ENCODE data around the gene GNG2. TPM values are rescaled to one million over a fixed set of nuclear protein-coding genes. Genes with fewer than 3 reads are reported as not detected.

Gene GNG2
- total RNA-seq, 1 experiment from 2014 or later = 0.33 TPM

DNA sequence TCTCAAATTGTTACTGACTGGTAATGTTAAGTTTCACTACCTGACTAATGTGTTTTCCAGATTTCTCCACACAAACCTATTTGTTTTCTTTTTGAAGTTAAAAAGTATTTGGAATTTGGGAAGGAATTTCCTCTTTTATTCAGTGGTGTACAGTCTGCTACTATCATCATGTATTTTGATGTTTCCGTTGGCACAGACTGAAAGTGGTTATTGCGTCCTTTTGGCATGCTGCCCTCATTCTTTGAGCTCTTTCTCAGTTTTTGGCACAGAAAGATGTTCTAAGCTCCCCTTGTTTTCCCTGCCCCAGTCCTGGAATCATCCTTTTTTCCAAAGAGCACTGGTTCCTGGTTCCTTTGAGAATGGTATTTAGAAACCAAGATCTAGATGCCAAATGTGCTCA lies 97.5 kb downstream of the GNG2 start:
- H3K9me2 ChIP-seq (ENCODE audit: insufficient read depth) = no peaks in the 10 kb centered on the region; the same call in 1 of the 2 replicates
- H3K4me2 ChIP-seq = no peak overlapping the region
- CTCF ChIA-PET = no interaction called here
- POLR2A ChIA-PET (ENCODE audit: unreplicated experiment) = no interaction called here
- no peaks in the 10 kb centered on the region for H3K27me3 ChIP-seq (ENCODE audit: insufficient read depth, low read depth)
- no peaks in the 10 kb centered on the region for H3K9me3 ChIP-seq (ENCODE audit: insufficient read depth, low read depth)
- no peak overlapping the region for H3K4me3 ChIP-seq
- DNase-seq = no peak
- no TSS peak for BruUV-seq (replicated peaks)
- intact Hi-C loops (cut with micrococcal nuclease; ENCODE audit: unreplicated experiment) = no loop called here
- TF ChIP-seq, protein P1, sequence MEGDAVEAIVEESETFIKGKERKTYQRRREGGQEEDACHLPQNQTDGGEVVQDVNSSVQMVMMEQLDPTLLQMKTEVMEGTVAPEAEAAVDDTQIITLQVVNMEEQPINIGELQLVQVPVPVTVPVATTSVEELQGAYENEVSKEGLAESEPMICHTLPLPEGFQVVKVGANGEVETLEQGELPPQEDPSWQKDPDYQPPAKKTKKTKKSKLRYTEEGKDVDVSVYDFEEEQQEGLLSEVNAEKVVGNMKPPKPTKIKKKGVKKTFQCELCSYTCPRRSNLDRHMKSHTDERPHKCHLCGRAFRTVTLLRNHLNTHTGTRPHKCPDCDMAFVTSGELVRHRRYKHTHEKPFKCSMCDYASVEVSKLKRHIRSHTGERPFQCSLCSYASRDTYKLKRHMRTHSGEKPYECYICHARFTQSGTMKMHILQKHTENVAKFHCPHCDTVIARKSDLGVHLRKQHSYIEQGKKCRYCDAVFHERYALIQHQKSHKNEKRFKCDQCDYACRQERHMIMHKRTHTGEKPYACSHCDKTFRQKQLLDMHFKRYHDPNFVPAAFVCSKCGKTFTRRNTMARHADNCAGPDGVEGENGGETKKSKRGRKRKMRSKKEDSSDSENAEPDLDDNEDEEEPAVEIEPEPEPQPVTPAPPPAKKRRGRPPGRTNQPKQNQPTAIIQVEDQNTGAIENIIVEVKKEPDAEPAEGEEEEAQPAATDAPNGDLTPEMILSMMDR (conservative IDR thresholded peaks at IDR 0.05) = no peak
- no peak for TF ChIP-seq EZH2 (IDR thresholded peaks at IDR 0.05; ENCODE audit: low read depth)
- no peaks in the 10 kb centered on the region for H3K79me2 ChIP-seq (ENCODE audit: low read depth)
- H3K4me1 ChIP-seq (replicated peaks; ENCODE audit: insufficient read depth) = no peaks in the 10 kb centered on the region
- H3K36me3 ChIP-seq (ENCODE audit: low read depth) = no peaks in the 10 kb centered on the region
- H3K27ac ChIP-seq = no peak overlapping the region
- no peak overlapping the region for H2AFZ ChIP-seq
- no peaks in the 10 kb centered on the region for H3F3A ChIP-seq (ENCODE audit: insufficient read depth, low read depth)
- no peaks in the 10 kb centered on the region for H4K20me1 ChIP-seq (ENCODE audit: insufficient read depth)

DNA sequence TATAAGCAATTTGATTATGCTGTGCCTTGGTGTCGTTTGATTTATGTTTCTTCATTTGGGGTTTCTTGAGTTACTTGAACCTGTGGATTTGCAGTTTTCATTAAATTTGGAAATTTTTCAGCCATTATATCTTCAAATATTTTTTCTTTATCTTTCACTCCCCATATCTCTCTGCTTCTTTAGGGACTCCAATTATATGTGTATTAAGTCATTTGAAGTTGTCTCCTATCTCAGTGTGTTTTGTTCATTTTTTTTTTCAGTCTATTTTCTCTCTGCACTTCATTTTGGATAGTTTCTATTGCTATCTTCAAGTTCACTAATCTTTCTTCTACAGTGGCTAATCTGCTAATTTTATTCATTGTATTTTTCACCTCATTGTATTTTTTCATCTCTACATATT lies 99.5 kb downstream of the GNG2 start:
- Histone ChIP-seq H4K20me1 (ENCODE audit: insufficient read depth) (no peaks in the 10 kb centered on the region), H3K27ac (no peak overlapping the region), H3K9me3 (ENCODE audit: insufficient read depth, low read depth) (no peaks in the 10 kb centered on the region), H3F3A (ENCODE audit: insufficient read depth, low read depth) (no peaks in the 10 kb centered on the region), H3K9me2 (ENCODE audit: insufficient read depth) (no peaks in the 10 kb centered on the region; the same call in 1 of the 2 replicates), H2AFZ (no peak overlapping the region), H3K4me3 (no peak overlapping the region), H3K27me3 (ENCODE audit: insufficient read depth, low read depth) (no peaks in the 10 kb centered on the region), H3K36me3 (ENCODE audit: low read depth) (no peaks in the 10 kb centered on the region), H3K79me2 (ENCODE audit: low read depth) (no peaks in the 10 kb centered on the region), H3K4me2 (no peak overlapping the region), H3K4me1 (replicated peaks; ENCODE audit: insufficient read depth) (no peaks in the 10 kb centered on the region)
- POLR2A ChIA-PET (ENCODE audit: unreplicated experiment) = no interaction called here
- BruUV-seq (replicated peaks) = no TSS peak
- intact Hi-C loops (cut with micrococcal nuclease; ENCODE audit: unreplicated experiment) = no loop called here
- CTCF ChIA-PET = no interaction called here
- no peak for DNase-seq
- TF ChIP-seq, protein P1 (conservative IDR thresholded peaks at IDR 0.05) = no peak
- no peak for TF ChIP-seq EZH2 (IDR thresholded peaks at IDR 0.05; ENCODE audit: low read depth)

- Histone ChIP-seq H3K4me2 (no peak overlapping the region), H2AFZ (no peak overlapping the region), H3F3A (ENCODE audit: insufficient read depth, low read depth) (no peaks in the 10 kb centered on the region), H4K20me1 (ENCODE audit: insufficient read depth) (no peaks in the 10 kb centered on the region), H3K9me2 (ENCODE audit: insufficient read depth) (no peaks in the 10 kb centered on the region; the same call in 1 of the 2 replicates), H3K9me3 (ENCODE audit: insufficient read depth, low read depth) (no peaks in the 10 kb centered on the region), H3K27ac (no peak overlapping the region), H3K4me1 (replicated peaks; ENCODE audit: insufficient read depth) (no peaks in the 10 kb centered on the region), H3K4me3 (no peak overlapping the region), H3K79me2 (ENCODE audit: low read depth) (no peaks in the 10 kb centered on the region), H3K36me3 (ENCODE audit: low read depth) (no peaks in the 10 kb centered on the region), H3K27me3 (ENCODE audit: insufficient read depth, low read depth) (no peaks in the 10 kb centered on the region)
- intact Hi-C loops (cut with micrococcal nuclease; ENCODE audit: unreplicated experiment) = no loop called here
- ChIA-PET CTCF (no interaction called here), POLR2A (ENCODE audit: unreplicated experiment) (no interaction called here)
- no peak for DNase-seq
- TF ChIP-seq EZH2 (IDR thresholded peaks at IDR 0.05; ENCODE audit: low read depth) = no peak
- TF ChIP-seq, protein P1 (conservative IDR thresholded peaks at IDR 0.05) = no peak
- BruUV-seq (replicated peaks) = no TSS peak
These were observed 100.5 kb downstream of the GNG2 start for GRCh38 chr14:51960866-51961265.

Data from PC-9 (cell line).